ENCODE measurements around the gene DMRT1.

DNA sequence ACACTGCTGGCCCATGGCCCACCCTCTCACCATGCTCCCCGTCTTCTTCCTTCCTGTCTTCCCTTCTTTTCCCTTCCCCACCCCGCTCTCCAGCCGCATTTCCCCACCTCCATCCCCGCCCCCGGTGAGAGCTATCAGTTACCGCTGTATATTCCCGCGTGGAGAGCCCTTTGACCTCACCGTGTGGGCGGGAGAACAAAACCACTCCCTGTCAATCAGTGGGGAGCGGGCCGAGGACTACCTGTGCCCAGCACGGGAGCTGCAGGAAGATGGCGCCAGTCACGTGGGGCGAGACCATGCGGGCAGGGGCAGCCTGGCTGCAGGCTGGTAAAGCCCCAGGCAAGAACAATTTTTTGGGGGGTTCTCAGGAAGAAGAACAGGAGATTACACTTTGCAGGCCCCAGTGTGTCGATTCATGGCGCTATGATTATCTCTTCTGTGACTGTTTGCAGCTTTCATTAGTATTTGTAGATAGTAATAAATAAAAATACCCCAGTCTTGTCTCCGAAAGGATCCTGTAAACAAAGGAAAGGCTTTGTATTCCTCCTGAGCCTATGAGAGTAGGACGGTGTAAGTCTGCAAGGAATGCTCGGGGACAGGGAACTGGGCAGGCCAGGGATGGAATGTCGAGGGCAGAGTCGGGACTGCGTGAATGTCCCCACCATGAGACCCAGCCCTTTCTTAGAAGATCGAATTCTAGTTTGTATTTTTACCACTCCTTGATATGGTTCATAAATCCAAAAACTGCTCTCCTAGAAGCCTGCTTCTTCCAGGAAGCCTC lies 14.8 kb upstream of the DMRT1 start:
- TF ChIP-seq, protein P1, sequence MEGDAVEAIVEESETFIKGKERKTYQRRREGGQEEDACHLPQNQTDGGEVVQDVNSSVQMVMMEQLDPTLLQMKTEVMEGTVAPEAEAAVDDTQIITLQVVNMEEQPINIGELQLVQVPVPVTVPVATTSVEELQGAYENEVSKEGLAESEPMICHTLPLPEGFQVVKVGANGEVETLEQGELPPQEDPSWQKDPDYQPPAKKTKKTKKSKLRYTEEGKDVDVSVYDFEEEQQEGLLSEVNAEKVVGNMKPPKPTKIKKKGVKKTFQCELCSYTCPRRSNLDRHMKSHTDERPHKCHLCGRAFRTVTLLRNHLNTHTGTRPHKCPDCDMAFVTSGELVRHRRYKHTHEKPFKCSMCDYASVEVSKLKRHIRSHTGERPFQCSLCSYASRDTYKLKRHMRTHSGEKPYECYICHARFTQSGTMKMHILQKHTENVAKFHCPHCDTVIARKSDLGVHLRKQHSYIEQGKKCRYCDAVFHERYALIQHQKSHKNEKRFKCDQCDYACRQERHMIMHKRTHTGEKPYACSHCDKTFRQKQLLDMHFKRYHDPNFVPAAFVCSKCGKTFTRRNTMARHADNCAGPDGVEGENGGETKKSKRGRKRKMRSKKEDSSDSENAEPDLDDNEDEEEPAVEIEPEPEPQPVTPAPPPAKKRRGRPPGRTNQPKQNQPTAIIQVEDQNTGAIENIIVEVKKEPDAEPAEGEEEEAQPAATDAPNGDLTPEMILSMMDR (IDR thresholded peaks at IDR 0.05): no peak
- no peak for TF ChIP-seq POLR2A (IDR thresholded peaks at IDR 0.05)
- TF ChIP-seq POLR2AphosphoS5 (IDR thresholded peaks at IDR 0.05): no peak

Data from upper lobe of left lung (tissue), 4 donors.